ENCODE data around the gene RBM20.
"Not testable (repeated sequence)": the region's sequence is repeated elsewhere in the genome, so short reads cannot be mapped to it uniquely, and the experiment has no call there.

Gene RBM20

GRCh38 chr10:110647136-110647430, 2.9 kb downstream of the RBM20 start:
- DNase-seq = no peak

- DNase-seq = no peak
Observed at GRCh38 chr10:110648692-110649346, 4.7 kb downstream of the RBM20 start.

- no peak for DNase-seq
Observed at GRCh38 chr10:110649347-110650264, 5.5 kb downstream of the RBM20 start.

GRCh38 chr10:110650265-110650668, 6.1 kb downstream of the RBM20 start:
- no peak for DNase-seq

- DNase-seq = no peak
Observed at GRCh38 chr10:110651044-110651958, 7.2 kb downstream of the RBM20 start.

- DNase-seq = no peak
Observed at GRCh38 chr10:110652475-110653118, 8.5 kb downstream of the RBM20 start.

GRCh38 chr10:110655320-110655719, 11.2 kb downstream of the RBM20 start:
- DNase-seq = no peak

- DNase-seq = no peak
Observed at GRCh38 chr10:110656612-110657011, 12.5 kb downstream of the RBM20 start.

GRCh38 chr10:110657973-110658691, 14.0 kb downstream of the RBM20 start:
- no peak for DNase-seq

GRCh38 chr10:110659558-110659957, 15.4 kb downstream of the RBM20 start:
- no peak for DNase-seq

GRCh38 chr10:110660289-110660688, 16.2 kb downstream of the RBM20 start:
- DNase-seq = not testable (repeated sequence)

- no peak for DNase-seq
Observed at GRCh38 chr10:110661292-110661691, 17.2 kb downstream of the RBM20 start.

GRCh38 chr10:110664483-110665420, 20.6 kb downstream of the RBM20 start:
- DNase-seq = no peak

GRCh38 chr10:110666259-110666658, 22.1 kb downstream of the RBM20 start:
- DNase-seq = not testable (repeated sequence)

GRCh38 chr10:110666673-110667072, 22.5 kb downstream of the RBM20 start:
- no peak for DNase-seq

- no peak for DNase-seq
Observed at GRCh38 chr10:110667620-110668343, 23.6 kb downstream of the RBM20 start.

GRCh38 chr10:110668443-110668842, 24.3 kb downstream of the RBM20 start:
- no peak for DNase-seq

GRCh38 chr10:110670335-110670734, 26.2 kb downstream of the RBM20 start:
- no peak for DNase-seq
